ENCODE data around the gene WNT7B.

Gene WNT7B

GRCh38 chr22:45914309-45914708, 62.7 kb downstream of the WNT7B start:
- no peak for DNase-seq (ENCODE audit: extremely low read depth in 1 of 2, low read depth in 1 of 2)

- DNase-seq (ENCODE audit: extremely low read depth in 1 of 2, low read depth in 1 of 2) = no peak
Observed at GRCh38 chr22:45912910-45913309, 64.1 kb downstream of the WNT7B start.

GRCh38 chr22:45911601-45912271, 65.2 kb downstream of the WNT7B start:
- DNase-seq (ENCODE audit: extremely low read depth in 1 of 2, low read depth in 1 of 2) = no peak

- DNase-seq (ENCODE audit: extremely low read depth in 1 of 2, low read depth in 1 of 2) = no peak
Observed at GRCh38 chr22:45910928-45911467, 66.0 kb downstream of the WNT7B start.

GRCh38 chr22:45908961-45909360, 68.0 kb downstream of the WNT7B start:
- no peak for DNase-seq (ENCODE audit: extremely low read depth in 1 of 2, low read depth in 1 of 2)

GRCh38 chr22:45907996-45908395, 69.0 kb downstream of the WNT7B start:
- DNase-seq (ENCODE audit: extremely low read depth in 1 of 2, low read depth in 1 of 2) = no peak

- DNase-seq (ENCODE audit: extremely low read depth in 1 of 2, low read depth in 1 of 2) = no peak
Observed at GRCh38 chr22:45907378-45907777, 69.6 kb downstream of the WNT7B start.

- no peak for DNase-seq (ENCODE audit: extremely low read depth in 1 of 2, low read depth in 1 of 2)
Observed at GRCh38 chr22:45906946-45907345, 70.0 kb downstream of the WNT7B start.

- DNase-seq (ENCODE audit: extremely low read depth in 1 of 2, low read depth in 1 of 2) = no peak
Observed at GRCh38 chr22:45905924-45906865, 70.8 kb downstream of the WNT7B start.

GRCh38 chr22:45905326-45905923, 71.5 kb downstream of the WNT7B start:
- DNase-seq (ENCODE audit: extremely low read depth in 1 of 2, low read depth in 1 of 2) = no peak

GRCh38 chr22:45904236-45904635, 72.7 kb downstream of the WNT7B start:
- no peak for DNase-seq (ENCODE audit: extremely low read depth in 1 of 2, low read depth in 1 of 2)

GRCh38 chr22:45903355-45904135, 73.4 kb downstream of the WNT7B start:
- DNase-seq (ENCODE audit: extremely low read depth in 1 of 2, low read depth in 1 of 2) = no peak

GRCh38 chr22:45897736-45898135, 79.2 kb downstream of the WNT7B start:
- DNase-seq (ENCODE audit: extremely low read depth in 1 of 2, low read depth in 1 of 2) = no peak

GRCh38 chr22:45896964-45897538, 79.9 kb downstream of the WNT7B start:
- no peak for DNase-seq (ENCODE audit: extremely low read depth in 1 of 2, low read depth in 1 of 2)

- no peak for DNase-seq (ENCODE audit: extremely low read depth in 1 of 2, low read depth in 1 of 2)
Observed at GRCh38 chr22:45896153-45896951, 80.6 kb downstream of the WNT7B start.

GRCh38 chr22:45895436-45896152, 81.4 kb downstream of the WNT7B start:
- DNase-seq (ENCODE audit: extremely low read depth in 1 of 2, low read depth in 1 of 2) = no peak

GRCh38 chr22:45893516-45893915, 83.4 kb downstream of the WNT7B start:
- no peak for DNase-seq (ENCODE audit: extremely low read depth in 1 of 2, low read depth in 1 of 2)

GRCh38 chr22:45892681-45893461, 84.1 kb downstream of the WNT7B start:
- no peak for DNase-seq (ENCODE audit: extremely low read depth in 1 of 2, low read depth in 1 of 2)
